HS-27A (cell line): ENCODE results near the gene METTL5.
"Not testable (repeated sequence)": the region's sequence is repeated elsewhere in the genome, so short reads cannot be mapped to it uniquely, and the experiment has no call there.

Experiments
- DNase-seq: peaks from one replicate; pipeline ENCODE4 v3.0.0-alpha.2; 2012; ENCODE audit warnings: low read depth, missing footprints

METTL5 gene

GRCh38 chr2:169824373-169825333 is at the start of gene METTL5:
METTL5 (minus strand) TSS chr2:169824905; CDS start chr2:169824597, 308 bp downstream.
- DNase-seq, result no peak

- no peak for DNase-seq
Observed at GRCh38 chr2:169871994-169872393, 47.3 kb upstream of the METTL5 start.

- not testable (repeated sequence) for DNase-seq
Observed at GRCh38 chr2:169871369-169871768, 46.7 kb upstream of the METTL5 start.

GRCh38 chr2:169868951-169869350 is 44.2 kb upstream of the METTL5 start:
- no peak for DNase-seq

DNA sequence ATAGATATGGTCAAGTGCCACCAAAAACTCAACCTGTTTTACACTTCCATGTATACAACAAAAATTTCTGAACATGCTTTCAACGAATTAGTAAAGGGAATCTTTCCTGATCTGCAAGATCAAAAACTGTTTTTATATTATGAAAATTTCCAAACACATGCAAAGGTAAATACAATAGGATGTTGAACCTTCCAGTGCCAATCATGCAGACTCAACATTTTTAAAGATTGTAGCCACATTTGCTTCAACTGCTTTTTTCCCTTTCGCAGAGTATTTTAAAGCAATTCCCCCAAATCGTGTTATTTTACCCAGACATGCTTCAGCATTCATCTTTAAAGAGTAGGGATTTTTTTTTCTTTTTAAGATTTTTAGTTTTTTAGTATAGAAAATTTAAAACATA is 42.9 kb upstream of the METTL5 start:
- no peak for DNase-seq

- not testable (repeated sequence) for DNase-seq
Observed at GRCh38 chr2:169866230-169866629, 41.5 kb upstream of the METTL5 start.

- DNase-seq, result no peak
Observed at GRCh38 chr2:169865492-169865891, 40.8 kb upstream of the METTL5 start.

GRCh38 chr2:169862816-169863215 is 38.1 kb upstream of the METTL5 start:
- no peak for DNase-seq

DNA sequence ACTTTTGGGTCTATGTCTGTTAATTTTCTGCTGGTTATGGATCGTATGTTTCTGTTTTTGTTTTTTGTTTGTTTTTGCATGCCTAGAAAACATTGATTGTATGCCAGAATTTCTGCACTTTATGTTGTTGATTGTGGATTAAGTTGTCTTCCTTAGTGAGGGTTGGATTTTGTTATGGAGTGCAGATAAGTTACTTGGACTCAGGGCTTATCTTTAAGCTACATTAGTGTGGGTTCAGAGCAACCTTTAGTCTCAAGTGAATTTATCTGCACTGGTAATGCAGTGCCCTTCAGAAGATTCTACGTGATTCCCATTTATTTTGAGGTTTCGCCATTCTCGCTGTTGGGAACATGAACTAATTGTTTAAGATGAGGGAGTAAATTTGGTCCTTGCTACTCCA is 35.4 kb upstream of the METTL5 start:
- DNase-seq, result no peak

DNA sequence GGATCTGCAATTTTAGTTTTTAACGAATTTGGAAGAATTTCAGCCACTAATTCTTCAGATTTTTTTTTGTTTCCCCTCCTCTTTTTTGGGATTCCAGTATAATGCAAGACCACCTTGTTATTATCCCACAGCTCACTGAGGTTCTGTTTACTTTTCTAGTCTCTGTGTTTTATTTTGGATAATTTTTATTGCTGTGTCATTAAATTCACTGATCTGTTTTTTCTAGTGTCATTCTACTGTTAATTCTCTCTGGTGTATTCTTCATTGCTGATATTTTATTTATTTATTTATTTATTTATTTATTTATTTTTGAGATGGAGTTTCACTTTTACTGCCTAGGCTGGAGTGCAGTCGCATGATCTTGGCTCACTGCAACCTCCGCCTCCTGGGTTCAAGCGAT is 34.7 kb upstream of the METTL5 start:
- no peak for DNase-seq

DNA sequence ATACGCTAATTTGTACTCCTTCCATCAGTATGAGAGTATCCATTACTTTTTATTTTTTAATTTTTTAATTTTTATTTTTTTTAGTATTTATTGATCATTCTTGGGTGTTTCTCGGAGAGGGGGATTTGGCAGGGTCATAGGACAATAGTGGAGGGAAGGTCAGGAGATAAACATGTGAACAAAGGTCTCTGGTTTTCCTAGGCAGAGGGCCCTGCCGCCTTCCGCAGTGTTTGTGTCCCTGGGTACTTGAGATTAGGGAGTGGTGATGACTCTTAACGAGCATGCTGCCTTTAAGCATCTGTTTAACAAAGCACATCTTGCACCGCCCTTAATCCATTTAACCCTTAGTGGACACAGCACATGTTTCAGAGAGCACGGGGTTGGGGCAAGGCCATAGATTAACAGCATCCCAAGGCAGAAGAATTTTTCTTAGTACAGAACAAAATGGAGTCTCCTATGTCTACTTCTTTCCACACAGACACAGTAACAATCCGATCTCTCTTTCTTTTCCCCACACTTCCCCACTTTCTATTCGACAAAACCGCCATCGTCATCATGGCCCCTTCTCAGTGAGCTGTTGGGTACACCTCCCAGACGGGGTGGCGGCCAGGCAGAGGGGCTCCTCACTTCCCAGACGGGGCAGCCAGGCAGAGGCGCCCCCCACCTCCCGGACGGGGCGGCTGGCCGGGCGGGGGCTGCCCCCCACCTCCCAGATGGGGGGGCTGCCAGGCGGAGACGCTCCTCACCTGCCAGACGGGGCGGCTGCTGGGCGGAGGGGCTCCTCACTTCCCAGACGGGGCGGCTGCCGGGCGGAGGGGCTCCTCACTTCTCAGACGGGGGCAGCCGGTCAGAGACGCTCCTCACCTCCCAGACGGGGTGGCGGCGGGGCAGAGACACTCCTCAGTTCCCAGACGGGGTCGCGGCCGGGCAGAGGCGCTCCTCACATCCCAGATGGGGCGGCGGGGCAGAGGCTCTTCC is 30.9 kb upstream of the METTL5 start:
- not testable (repeated sequence) for DNase-seq

DNA sequence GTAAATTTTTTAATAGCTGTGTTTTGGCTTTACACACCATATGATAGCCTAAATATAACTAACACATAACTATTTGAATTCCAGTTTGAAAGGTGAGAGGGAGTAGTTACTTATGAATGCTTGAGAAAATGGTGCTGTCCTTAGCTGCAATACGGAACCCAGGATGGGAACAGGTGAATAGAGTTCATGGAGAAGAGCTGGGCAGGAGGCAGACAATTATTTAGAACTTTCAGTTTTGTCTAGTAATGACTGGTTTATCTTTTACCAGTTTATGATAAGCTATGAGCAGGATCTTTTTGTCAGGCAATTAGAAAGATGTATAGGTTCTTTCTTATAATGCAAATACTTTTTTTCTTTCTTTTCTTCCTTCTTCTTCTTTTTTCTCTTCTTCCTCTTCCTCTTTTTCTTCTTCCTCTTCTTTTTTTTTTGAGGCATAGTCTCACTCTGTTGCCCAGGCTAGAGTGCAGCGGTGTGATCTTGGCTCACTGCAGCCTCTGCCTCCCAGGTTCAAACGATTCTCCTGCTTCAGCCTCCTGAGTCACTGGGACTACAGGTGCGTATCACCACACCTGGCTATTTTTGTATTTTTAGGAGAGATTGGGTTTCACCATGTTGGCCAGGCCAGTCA is 28.4 kb upstream of the METTL5 start:
- no peak for DNase-seq

DNA sequence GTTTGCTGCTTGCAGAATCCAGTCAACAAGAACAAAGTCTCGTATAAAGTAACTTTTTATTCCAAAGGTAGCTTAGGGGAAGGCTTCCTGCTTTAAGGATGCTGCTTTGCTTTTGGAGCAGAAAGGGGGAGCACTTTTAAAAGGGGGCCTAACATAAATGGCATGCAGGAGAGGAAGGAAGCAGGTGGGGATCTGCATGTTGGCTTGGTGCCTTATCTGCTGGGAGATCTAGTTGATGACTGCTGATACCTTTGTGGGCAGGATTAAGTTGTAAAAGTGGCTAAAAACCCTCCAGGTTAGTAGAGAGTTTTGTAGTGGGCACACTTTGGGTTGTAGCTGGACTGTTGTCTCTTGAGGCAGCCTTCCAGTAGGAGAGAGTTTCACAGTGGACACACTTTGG is 25.0 kb upstream of the METTL5 start:
- no peak for DNase-seq

- not testable (repeated sequence) for DNase-seq
Observed at GRCh38 chr2:169848959-169849693, 24.4 kb upstream of the METTL5 start.

DNA sequence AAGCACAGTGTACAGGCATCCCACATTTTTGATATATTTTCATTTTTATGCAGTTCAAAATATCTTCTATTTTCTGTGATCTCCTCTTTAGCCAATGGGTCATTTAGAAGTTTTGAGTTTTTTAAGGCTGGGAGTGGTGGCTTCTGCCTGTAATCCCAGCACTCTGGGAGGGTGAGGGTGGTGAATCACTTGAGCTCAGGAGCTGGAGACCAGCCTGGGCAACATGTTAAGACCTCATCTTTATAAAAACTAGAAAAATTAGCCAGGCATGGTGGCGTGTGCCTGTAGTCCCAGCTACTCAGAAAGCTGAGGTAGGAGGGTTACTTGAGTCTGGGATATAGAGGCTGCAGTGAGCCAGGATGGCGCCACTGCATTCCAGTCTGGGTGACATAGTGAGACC is 20.3 kb upstream of the METTL5 start:
- no peak for DNase-seq

GRCh38 chr2:169841625-169842024 is 16.9 kb upstream of the METTL5 start:
- DNase-seq, result not testable (repeated sequence)

- DNase-seq, result no peak
Observed at GRCh38 chr2:169840747-169841142, 16.0 kb upstream of the METTL5 start.

- no peak for DNase-seq
Observed at GRCh38 chr2:169839954-169840746, 15.4 kb upstream of the METTL5 start.

- no peak for DNase-seq
Observed at GRCh38 chr2:169838743-169839489, 14.2 kb upstream of the METTL5 start.

DNA sequence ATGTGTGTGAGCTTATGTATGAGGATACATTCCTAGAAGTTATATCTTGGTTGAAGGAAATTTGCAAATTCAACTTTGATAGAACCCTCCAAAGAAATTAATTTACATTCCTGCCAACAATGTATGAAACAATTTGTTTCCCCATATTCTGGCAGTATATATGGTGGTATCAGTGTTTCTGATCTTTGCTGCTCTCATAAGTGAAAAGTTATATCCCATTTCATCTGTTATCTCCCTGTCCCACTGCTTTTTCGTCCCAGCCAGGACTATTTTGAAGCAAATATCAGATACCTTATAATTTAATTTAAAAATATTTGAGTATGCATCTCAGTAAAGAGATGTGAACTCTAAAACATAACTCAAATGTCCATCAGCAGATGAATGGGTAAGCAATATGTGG is 9.7 kb upstream of the METTL5 start:
- DNase-seq, result no peak
